ENCODE measurements around the gene CBLC.

- TF ChIP-seq CTCF (optimal IDR thresholded peaks at IDR 0.05 in 1 of 3, IDR thresholded peaks at IDR 0.05 in 1 of 3, conservative IDR thresholded peaks at IDR 0.05 in 1 of 3; ENCODE audit: extremely low read depth in 1 of 3, insufficient read depth in 2 of 3, low read length in 3 of 3) (no peak), EZH2 (IDR thresholded peaks at IDR 0.05; ENCODE audit: low read length) (no peak)
These were observed 23.5 kb upstream of the CBLC start for GRCh38 chr19:44753932-44754749.

Data from keratinocyte (primary cell).